ENCODE measurements around the gene NPHS2. TPM values are rescaled to one million over a fixed set of nuclear protein-coding genes. Genes with fewer than 3 reads are reported as not detected.

Gene NPHS2
- total and polyA plus RNA-seq, 2 of the 13 experiments (the other 11 are each of a cell fraction or from before 2014, with no cell fraction given): not detected

DNA sequence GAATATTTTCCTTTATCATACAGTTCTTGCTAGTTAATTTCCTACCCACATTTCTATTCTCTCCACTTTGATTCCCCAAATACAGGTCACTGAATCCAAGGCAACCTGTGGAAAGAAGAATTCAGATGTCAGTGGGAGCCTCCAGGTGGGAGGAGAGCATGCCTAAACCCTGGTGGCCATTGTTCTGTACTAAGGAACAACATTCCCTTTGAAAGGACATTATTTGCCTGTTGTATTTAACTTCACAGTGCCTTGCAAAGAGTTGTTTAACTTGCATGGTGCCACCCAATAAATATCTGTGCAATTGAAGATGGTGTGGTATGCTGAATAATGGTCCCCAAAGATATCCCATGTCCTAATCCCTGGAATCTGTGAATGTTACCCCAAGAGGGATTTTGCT lies 21.3 kb downstream of the NPHS2 start (continued):
- TF ChIP-seq, protein P1, sequence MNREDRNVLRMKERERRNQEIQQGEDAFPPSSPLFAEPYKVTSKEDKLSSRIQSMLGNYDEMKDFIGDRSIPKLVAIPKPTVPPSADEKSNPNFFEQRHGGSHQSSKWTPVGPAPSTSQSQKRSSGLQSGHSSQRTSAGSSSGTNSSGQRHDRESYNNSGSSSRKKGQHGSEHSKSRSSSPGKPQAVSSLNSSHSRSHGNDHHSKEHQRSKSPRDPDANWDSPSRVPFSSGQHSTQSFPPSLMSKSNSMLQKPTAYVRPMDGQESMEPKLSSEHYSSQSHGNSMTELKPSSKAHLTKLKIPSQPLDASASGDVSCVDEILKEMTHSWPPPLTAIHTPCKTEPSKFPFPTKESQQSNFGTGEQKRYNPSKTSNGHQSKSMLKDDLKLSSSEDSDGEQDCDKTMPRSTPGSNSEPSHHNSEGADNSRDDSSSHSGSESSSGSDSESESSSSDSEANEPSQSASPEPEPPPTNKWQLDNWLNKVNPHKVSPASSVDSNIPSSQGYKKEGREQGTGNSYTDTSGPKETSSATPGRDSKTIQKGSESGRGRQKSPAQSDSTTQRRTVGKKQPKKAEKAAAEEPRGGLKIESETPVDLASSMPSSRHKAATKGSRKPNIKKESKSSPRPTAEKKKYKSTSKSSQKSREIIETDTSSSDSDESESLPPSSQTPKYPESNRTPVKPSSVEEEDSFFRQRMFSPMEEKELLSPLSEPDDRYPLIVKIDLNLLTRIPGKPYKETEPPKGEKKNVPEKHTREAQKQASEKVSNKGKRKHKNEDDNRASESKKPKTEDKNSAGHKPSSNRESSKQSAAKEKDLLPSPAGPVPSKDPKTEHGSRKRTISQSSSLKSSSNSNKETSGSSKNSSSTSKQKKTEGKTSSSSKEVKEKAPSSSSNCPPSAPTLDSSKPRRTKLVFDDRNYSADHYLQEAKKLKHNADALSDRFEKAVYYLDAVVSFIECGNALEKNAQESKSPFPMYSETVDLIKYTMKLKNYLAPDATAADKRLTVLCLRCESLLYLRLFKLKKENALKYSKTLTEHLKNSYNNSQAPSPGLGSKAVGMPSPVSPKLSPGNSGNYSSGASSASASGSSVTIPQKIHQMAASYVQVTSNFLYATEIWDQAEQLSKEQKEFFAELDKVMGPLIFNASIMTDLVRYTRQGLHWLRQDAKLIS (CRISPR knock-in tag; IDR thresholded peaks at IDR 0.05): no peak
- TF ChIP-seq MAFK (conservative IDR thresholded peaks at IDR 0.05 in 1 of 2, IDR thresholded peaks at IDR 0.05 in 1 of 2; ENCODE audit: low read length in 2 of 2): no peak
- TF ChIP-seq, protein P2, sequence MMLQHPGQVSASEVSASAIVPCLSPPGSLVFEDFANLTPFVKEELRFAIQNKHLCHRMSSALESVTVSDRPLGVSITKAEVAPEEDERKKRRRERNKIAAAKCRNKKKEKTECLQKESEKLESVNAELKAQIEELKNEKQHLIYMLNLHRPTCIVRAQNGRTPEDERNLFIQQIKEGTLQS (CRISPR knock-in tag; IDR thresholded peaks at IDR 0.05): no peak

DNA sequence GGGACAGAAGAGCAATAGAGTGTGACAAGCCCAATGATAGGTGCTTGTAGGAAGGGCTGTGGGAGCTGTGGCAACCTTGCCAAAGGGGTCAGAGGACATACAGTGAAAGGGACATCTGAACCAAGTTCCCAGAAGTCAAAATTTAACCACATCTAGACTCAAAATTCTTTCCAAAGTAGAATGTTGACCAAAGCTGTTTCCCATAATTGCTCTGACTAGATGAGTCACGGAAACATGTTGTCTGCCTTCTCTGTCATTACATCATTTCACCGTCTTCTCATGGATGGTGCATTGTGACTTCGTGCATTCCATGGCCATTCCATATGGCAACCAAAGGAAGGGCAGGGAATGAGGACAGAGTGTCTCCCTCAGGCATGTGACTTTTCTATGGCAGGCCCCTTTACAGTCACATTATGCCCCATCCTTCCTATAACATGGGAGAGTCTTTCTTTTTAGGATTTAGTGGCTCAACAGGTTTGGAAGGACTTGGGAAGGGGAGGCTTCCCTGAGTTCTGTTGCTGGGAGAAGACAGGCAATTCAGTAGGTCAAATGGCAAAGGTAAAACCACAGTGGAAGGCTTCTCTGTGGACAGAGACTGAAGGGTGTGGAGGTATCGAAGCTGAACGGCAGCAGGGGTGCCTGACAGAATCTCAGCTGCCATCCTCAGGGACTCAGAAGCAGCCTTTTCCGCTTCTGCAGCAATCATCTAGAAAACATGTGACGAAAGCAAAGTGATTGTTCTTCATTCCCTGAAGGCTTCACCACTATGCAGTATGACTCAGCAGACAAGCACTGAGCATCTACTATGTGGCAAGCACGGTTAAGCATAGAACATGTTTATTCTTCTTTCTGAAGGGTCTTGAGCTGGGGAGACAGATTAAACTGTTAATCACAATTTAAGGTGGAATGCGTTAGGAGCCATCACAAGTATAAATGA lies 24.7 kb downstream of the NPHS2 start:
- POLR2A ChIA-PET: no interaction called here
- WGBS (ENCODE audit: low lambda C conversion rate): 11% methylated on average over 9 of the region's 9 CpGs
- 0 out of 5 replicates have a peak, but pooled peaks cover 0 to 5% of the 10 kb centered on the region in 2 experiments for H3K27me3 ChIP-seq (ENCODE audit: control insufficient read depth in 1 of 2, insufficient read depth in 2 of 2, low read length in 2 of 2)
- peak; percentile 74 for TF ChIP-seq FOSL2 (CRISPR knock-in tag; IDR thresholded peaks at IDR 0.05)
- TF ChIP-seq ZBTB8A (CRISPR knock-in tag; IDR thresholded peaks at IDR 0.05; ENCODE audit: borderline replicate concordance, low read depth): no peak
- TF ChIP-seq, protein P3, sequence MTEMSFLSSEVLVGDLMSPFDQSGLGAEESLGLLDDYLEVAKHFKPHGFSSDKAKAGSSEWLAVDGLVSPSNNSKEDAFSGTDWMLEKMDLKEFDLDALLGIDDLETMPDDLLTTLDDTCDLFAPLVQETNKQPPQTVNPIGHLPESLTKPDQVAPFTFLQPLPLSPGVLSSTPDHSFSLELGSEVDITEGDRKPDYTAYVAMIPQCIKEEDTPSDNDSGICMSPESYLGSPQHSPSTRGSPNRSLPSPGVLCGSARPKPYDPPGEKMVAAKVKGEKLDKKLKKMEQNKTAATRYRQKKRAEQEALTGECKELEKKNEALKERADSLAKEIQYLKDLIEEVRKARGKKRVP (CRISPR knock-in tag; IDR thresholded peaks at IDR 0.05): peak in 1 of 2 experiments; percentile 66; a peak in 2 of 4 replicates
- TF ChIP-seq ZNF34 (CRISPR knock-in tag; IDR thresholded peaks at IDR 0.05; ENCODE audit: borderline replicate concordance): no peak
- no peak for TF ChIP-seq KLF11 (CRISPR knock-in tag; IDR thresholded peaks at IDR 0.05)
- 0 out of 2 replicates have a peak, but pooled peaks have one; percentile 18 for TF ChIP-seq ZNF644 (CRISPR knock-in tag; IDR thresholded peaks at IDR 0.05; ENCODE audit: low read depth)
- TF ChIP-seq GABPA (IDR thresholded peaks at IDR 0.05; ENCODE audit: low read depth, low read length): no peak
- TF ChIP-seq GABPA (CRISPR knock-in tag; IDR thresholded peaks at IDR 0.05; ENCODE audit: low read depth): no peak
- no peak for TF ChIP-seq ZNF747 (CRISPR knock-in tag; IDR thresholded peaks at IDR 0.05; ENCODE audit: borderline replicate concordance)
- no peak for FAIRE-seq
- BruUV-seq (replicated peaks): no TSS peak
- H3K4me3 ChIP-seq (replicated peaks in 1 of 3; ENCODE audit: insufficient read depth in 1 of 3, low read depth in 2 of 3, low read length in 3 of 3): no peak overlapping the region
- no peaks in the 10 kb centered on the region for H4K20me1 ChIP-seq (ENCODE audit: insufficient read depth, low read length)
- H3K36me3 ChIP-seq (replicated peaks in 1 of 2; ENCODE audit: control insufficient read depth in 1 of 2, insufficient read depth in 2 of 2, low read length in 2 of 2): no peaks in the 10 kb centered on the region
- DNase-seq (ENCODE audit: low spot score): peak; percentile 23
- H3K4me2 ChIP-seq (ENCODE audit: low read depth, low read length): no peak overlapping the region
- CTCF ChIA-PET (ENCODE audit: low intra/inter-chr PET ratio, low total read pairs): no interaction called here
- H3K9ac ChIP-seq (ENCODE audit: insufficient read depth, low read depth, low read length): no peak overlapping the region
- intact Hi-C loops (cut with micrococcal nuclease; ENCODE audit: unreplicated experiment): no loop called here
- in situ Hi-C loops (cut with HindIII; ENCODE audit: extremely low pct_ligation_motif_present, low pct_unique_long_range_greater_than_20kb): no loop called here
- no peak for ATAC-seq
- no peaks in the 10 kb centered on the region for H3K79me2 ChIP-seq (ENCODE audit: insufficient read depth, low read length)
- no peaks in the 10 kb centered on the region for H3K9me3 ChIP-seq (ENCODE audit: low read length)
- H3K4me1 ChIP-seq (ENCODE audit: insufficient read depth, low read length): no peaks in the 10 kb centered on the region
- H3K27ac ChIP-seq (ENCODE audit: extremely low read length, insufficient read depth, low read length): no peak overlapping the region
- H2AFZ ChIP-seq (ENCODE audit: low read length): no peak overlapping the region

All from HepG2 (cell line).